Panc1 (cell line): ENCODE data around the gene CLEC4A. TPM values are rescaled to one million over a fixed set of nuclear protein-coding genes. Genes with fewer than 3 reads are reported as not detected.
"Not testable (repeated sequence)": the region's sequence is repeated elsewhere in the genome, so short reads cannot be mapped to it uniquely, and the experiment has no call there.

ENCODE experiments used
- ATAC-seq: fragments of 200-7000 bp; cut with Tn5 transposase; 2 replicates; pipeline ENCODE4 v1.9.1; 2020; ENCODE audit warnings: mild to moderate bottlenecking, moderate library complexity
- BruUV-seq: library from RNA; stranded (reverse); fragments of 400-500 nt; replicated peaks from 2 replicates; lab custom pipeline; 2021; lab: Mats Ljungman, UMichigan
- CTCF ChIA-PET: fragments of 300-600 bp; sonication (Branson Sonifier 250); formaldehyde crosslinking; loops from one replicate; lab custom pipeline; 2022; ENCODE audit warnings: antibody characterized with exemption; lab: Charles Lee
- POLR2A ChIA-PET: fragments of 300-600 bp; sonication (Branson Sonifier 250); formaldehyde crosslinking; loops from one replicate; lab custom pipeline; 2022; ENCODE audit warnings: antibody characterized with exemption; lab: Charles Lee
- DNase-seq: peaks from one replicate; pipeline ENCODE4 v3.0.0-alpha.2; 2010; ENCODE audit warnings: low read depth, low spot score
- H3K27ac ChIP-seq: 2 replicates; pipeline ENCODE4 v1.5.1; 2011; ENCODE audit warnings: mild to moderate bottlenecking, low read length, inconsistent platforms
- H3K27me3 ChIP-seq: fragments of 200-500 bp; sonication (Bioruptor generic); 2 replicates; pipeline ENCODE4 v1.6.0; 2014; ENCODE audit warnings: low read length, inconsistent platforms; ENCODE audit not compliant: control insufficient read depth, insufficient read depth
- H3K36me3 ChIP-seq: fragments of 200-500 bp; sonication (Bioruptor generic); 2 replicates; pipeline ENCODE4 v1.5.1; 2014; ENCODE audit warnings: inconsistent platforms, mild to moderate bottlenecking, low read length, moderate library complexity; ENCODE audit not compliant: control insufficient read depth, insufficient read depth
- H3K4me1 ChIP-seq: 2 replicates; pipeline ENCODE4 v1.5.1; 2011; ENCODE audit warnings: inconsistent platforms, mild to moderate bottlenecking, low read length, moderate library complexity; ENCODE audit not compliant: control insufficient read depth, insufficient read depth
- H3K4me3 ChIP-seq, 2 experiments: 2 replicates each; pipeline ENCODE4 v1.5.1; 2011 to 2012; ENCODE audit warnings: low read depth in 2 of 2, low read length in 2 of 2, mild to moderate bottlenecking in 2 of 2, inconsistent platforms in 1 of 2, moderate library complexity in 1 of 2
- H3K9me3 ChIP-seq: fragments of 200-500 bp; sonication (Bioruptor generic); 2 replicates; pipeline ENCODE4 v1.5.1; 2014; ENCODE audit warnings: low read depth, mild to moderate bottlenecking, inconsistent platforms, low read length, moderate library complexity; ENCODE audit not compliant: control insufficient read depth, insufficient read depth
- POLR2AphosphoS5 ChIP-seq: IDR thresholded peaks from 2 replicates; pipeline ENCODE4 v1.6.1; 2012; ENCODE audit warnings: mild to moderate bottlenecking, low read depth, low read length, moderate library complexity
- SIN3A ChIP-seq: IDR thresholded peaks from 2 replicates; pipeline ENCODE4 v1.6.1; 2012; ENCODE audit warnings: low read depth, mild to moderate bottlenecking, low read length, moderate library complexity, borderline replicate concordance; ENCODE audit not compliant: insufficient read depth
- TCF7L2 ChIP-seq: IDR thresholded peaks from 2 replicates; pipeline ENCODE4 v1.6.1; 2011; ENCODE audit warnings: mild to moderate bottlenecking, low read depth, low read length, inconsistent platforms
- in situ Hi-C: cut with HindIII; loops from 2 replicates; pipeline ENCODE4 v1.10.0; 2016; ENCODE audit warnings: low sequenced_read_pairs, low pct_unique_long_range_greater_than_20kb
- intact Hi-C: fragments of 100-400 bp; cut with micrococcal nuclease; formaldehyde crosslinking; loops from one replicate; pipeline ENCODE4 v1.10.0; 2022; ENCODE audit not compliant: unreplicated experiment
- total RNA-seq: library from RNA; stranded (reverse); gene quantifications from one replicate; pipeline ENCODE4 v1.2.1, GENCODE V29; 2021; ENCODE audit not compliant: unreplicated experiment
- TF ChIP-seq, protein P1 (sequence below): fragments of 450-650 bp; IDR thresholded peaks from 2 replicates; pipeline ENCODE4 v1.5.1; 2017; ENCODE audit warnings: mild to moderate bottlenecking
- TF ChIP-seq, protein P2 (sequence below), 2 experiments: IDR thresholded peaks; 2 replicates each; pipeline ENCODE4 v1.6.1; 2011 to 2012; ENCODE audit warnings: low read depth in 2 of 2, control low read depth in 1 of 2, low read length in 1 of 2, mild to moderate bottlenecking in 1 of 2, moderate library complexity in 1 of 2; ENCODE audit not compliant: insufficient read depth in 1 of 2

CLEC4A gene
- total RNA-seq, 1 experiment from 2014 or later: 0.33 TPM

DNA sequence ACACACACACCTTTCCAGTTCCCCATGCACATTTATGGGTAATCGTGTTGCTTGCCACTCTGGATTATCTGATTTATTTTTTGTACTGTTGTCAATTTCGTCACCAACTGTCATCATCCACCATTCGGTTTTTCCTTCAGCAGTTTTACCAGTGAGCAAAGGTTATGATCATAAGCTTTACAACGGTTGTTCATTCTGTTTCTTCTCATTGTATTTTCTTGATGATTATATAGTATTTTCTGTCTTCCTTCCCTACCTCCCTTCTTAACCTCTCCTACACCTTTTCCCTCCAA, 40.7 kb upstream of the CLEC4A start:
- Histone ChIP-seq H3K36me3 (peaks cover 4% of the 10 kb centered on the region; the same call in 1 of the 2 replicates), H3K27me3 (no peaks in the 10 kb centered on the region), H3K4me1 (no peaks in the 10 kb centered on the region), H3K4me3 (peak overlapping the region; percentile 91 to 93), H3K27ac (peak overlapping the region; percentile 96), H3K9me3 (no peaks in the 10 kb centered on the region)
- TF ChIP-seq, protein P1, sequence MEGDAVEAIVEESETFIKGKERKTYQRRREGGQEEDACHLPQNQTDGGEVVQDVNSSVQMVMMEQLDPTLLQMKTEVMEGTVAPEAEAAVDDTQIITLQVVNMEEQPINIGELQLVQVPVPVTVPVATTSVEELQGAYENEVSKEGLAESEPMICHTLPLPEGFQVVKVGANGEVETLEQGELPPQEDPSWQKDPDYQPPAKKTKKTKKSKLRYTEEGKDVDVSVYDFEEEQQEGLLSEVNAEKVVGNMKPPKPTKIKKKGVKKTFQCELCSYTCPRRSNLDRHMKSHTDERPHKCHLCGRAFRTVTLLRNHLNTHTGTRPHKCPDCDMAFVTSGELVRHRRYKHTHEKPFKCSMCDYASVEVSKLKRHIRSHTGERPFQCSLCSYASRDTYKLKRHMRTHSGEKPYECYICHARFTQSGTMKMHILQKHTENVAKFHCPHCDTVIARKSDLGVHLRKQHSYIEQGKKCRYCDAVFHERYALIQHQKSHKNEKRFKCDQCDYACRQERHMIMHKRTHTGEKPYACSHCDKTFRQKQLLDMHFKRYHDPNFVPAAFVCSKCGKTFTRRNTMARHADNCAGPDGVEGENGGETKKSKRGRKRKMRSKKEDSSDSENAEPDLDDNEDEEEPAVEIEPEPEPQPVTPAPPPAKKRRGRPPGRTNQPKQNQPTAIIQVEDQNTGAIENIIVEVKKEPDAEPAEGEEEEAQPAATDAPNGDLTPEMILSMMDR: no peak
- no peak for TF ChIP-seq SIN3A
- TF ChIP-seq POLR2AphosphoS5: no peak
- TF ChIP-seq, protein P2, sequence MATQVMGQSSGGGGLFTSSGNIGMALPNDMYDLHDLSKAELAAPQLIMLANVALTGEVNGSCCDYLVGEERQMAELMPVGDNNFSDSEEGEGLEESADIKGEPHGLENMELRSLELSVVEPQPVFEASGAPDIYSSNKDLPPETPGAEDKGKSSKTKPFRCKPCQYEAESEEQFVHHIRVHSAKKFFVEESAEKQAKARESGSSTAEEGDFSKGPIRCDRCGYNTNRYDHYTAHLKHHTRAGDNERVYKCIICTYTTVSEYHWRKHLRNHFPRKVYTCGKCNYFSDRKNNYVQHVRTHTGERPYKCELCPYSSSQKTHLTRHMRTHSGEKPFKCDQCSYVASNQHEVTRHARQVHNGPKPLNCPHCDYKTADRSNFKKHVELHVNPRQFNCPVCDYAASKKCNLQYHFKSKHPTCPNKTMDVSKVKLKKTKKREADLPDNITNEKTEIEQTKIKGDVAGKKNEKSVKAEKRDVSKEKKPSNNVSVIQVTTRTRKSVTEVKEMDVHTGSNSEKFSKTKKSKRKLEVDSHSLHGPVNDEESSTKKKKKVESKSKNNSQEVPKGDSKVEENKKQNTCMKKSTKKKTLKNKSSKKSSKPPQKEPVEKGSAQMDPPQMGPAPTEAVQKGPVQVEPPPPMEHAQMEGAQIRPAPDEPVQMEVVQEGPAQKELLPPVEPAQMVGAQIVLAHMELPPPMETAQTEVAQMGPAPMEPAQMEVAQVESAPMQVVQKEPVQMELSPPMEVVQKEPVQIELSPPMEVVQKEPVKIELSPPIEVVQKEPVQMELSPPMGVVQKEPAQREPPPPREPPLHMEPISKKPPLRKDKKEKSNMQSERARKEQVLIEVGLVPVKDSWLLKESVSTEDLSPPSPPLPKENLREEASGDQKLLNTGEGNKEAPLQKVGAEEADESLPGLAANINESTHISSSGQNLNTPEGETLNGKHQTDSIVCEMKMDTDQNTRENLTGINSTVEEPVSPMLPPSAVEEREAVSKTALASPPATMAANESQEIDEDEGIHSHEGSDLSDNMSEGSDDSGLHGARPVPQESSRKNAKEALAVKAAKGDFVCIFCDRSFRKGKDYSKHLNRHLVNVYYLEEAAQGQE (IDR thresholded peaks at IDR 0.05; ENCODE audit: insufficient read depth in 1 of 2, low read depth in 2 of 2, low read length in 1 of 2): no peak
- no peak for TF ChIP-seq TCF7L2
- ATAC-seq: no peak
- in situ Hi-C loops: no loop called here
- BruUV-seq: no TSS peak
- intact Hi-C loops: no loop called here
- ChIA-PET POLR2A (interaction anchor here (0.6 kb wide), 1 partner anchor 43 kb away, joined by 3 read pairs; no protein-coding TSS in a partner anchor), CTCF (no interaction called here)
- no peak for DNase-seq

DNA sequence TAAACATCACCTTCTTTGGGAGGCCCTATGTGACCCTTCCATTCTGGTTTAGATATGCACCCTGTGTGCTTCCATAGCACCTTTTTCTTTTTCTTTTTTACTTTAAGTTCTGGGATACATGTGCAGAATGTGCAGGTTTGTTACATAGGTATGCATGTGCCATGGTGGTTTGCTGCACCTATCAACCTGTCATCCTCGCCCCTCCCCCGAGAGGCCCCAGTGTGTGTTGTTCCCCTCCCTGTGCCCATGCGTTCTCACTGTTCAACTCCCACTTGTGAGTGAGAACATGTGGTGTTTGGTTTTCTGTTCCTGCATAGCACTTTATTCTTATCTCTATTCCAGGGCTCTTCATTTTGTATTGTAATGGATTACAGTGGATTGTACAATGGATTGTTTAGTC, 39.1 kb upstream of the CLEC4A start:
- CTCF ChIA-PET, H3K27me3 ChIP-seq, in situ Hi-C loops, H3K36me3 ChIP-seq, POLR2A ChIA-PET, ATAC-seq, intact Hi-C loops, H3K27ac ChIP-seq, DNase-seq, H3K4me1 ChIP-seq, H3K4me3 ChIP-seq, BruUV-seq, H3K9me3 ChIP-seq: not testable (repeated sequence)

DNA sequence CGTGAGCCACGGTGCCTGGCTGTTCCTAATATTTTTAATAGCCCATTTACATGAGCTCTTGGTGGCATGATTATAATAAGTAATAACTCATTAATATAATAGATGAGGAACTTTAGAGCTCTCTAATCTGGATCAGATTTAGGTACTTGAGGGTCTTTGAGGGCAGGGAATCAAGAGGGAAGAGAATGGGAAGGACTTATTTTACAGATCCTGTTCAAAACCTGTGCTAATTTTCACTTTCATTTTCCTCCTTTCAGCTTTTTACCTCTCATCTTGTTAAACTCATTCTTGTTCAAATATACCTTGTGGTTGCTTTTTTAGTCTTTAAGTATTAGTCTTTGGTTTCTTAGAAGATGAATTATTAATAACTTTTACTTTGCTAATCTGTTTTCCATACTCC, 35.8 kb upstream of the CLEC4A start:
- intact Hi-C loops (no loop called here), in situ Hi-C loops (no loop called here)
- ChIA-PET POLR2A (no interaction called here), CTCF (no interaction called here)
- Histone ChIP-seq H3K36me3 (peaks cover 2% of the 10 kb centered on the region), H3K27ac (no peak overlapping the region), H3K4me3 (no peak overlapping the region), H3K27me3 (no peaks in the 10 kb centered on the region), H3K4me1 (no peaks in the 10 kb centered on the region), H3K9me3 (no peaks in the 10 kb centered on the region)
- TF ChIP-seq SIN3A (no peak), POLR2AphosphoS5 (no peak), TCF7L2 (no peak)
- TF ChIP-seq, protein P1: no peak
- TF ChIP-seq, protein P2 (IDR thresholded peaks at IDR 0.05; ENCODE audit: insufficient read depth in 1 of 2, low read depth in 2 of 2, low read length in 1 of 2): no peak
- DNase-seq: no peak
- ATAC-seq: no peak
- no TSS peak for BruUV-seq
